GM12878 (cell line): ENCODE measurements around the gene EXD3. TPM values are rescaled to one million over a fixed set of nuclear protein-coding genes. Genes with fewer than 3 reads are reported as not detected.
A peak's percentile ranks its signal among the peaks of the same experiment; 100 is the strongest.

Experiments
- ATAC-seq: fragments of 200-7000 bp; cut with Tn5 transposase; 3 replicates; pipeline ENCODE4 v1.9.1; 2020; ENCODE audit warnings: mild to moderate bottlenecking, moderate library complexity
- BruUV-seq: library from RNA; stranded (reverse); fragments of 400-500 nt; replicated peaks from 2 replicates; lab custom pipeline; 2021; lab: Mats Ljungman, UMichigan
- CTCF ChIA-PET: fragments of 300-600 bp; sonication (Branson Sonifier 250); formaldehyde crosslinking; extraction: SDS; loops from one replicate; lab custom pipeline; 2021; ENCODE audit warnings: inconsistent platforms; lab: Yijun Ruan, JAX
- POLR2A ChIA-PET: fragments of 350-600 bp; formaldehyde crosslinking; extraction: SDS; loops from one replicate; lab custom pipeline; 2021; ENCODE audit warnings: inconsistent platforms; lab: Charles Lee
- RAD21 ChIA-PET: fragments of 300-600 bp; sonication (Branson Sonifier 250); formaldehyde crosslinking; loops from one replicate; lab custom pipeline; 2023; ENCODE audit warnings: antibody characterized with exemption; ENCODE audit not compliant: unreplicated experiment; lab: Charles Lee
- SMC1A ChIA-PET: fragments of 300-600 bp; sonication (Branson Sonifier 250); formaldehyde crosslinking; loops from one replicate; lab custom pipeline; 2023; ENCODE audit not compliant: unreplicated experiment, uncharacterized antibody; lab: Charles Lee
- DNase-seq: peaks from one replicate; pipeline ENCODE4 v3.0.0-alpha.2; 2011; ENCODE audit warnings: low read depth, low spot score
- FAIRE-seq: peaks from 3 replicates; lab custom pipeline; 2011; peaks lifted over from hg19 to GRCh38; lab: Jason Lieb, UNC
- H2AFZ ChIP-seq: 2 replicates; pipeline ENCODE4 v1.6.0; 2011; ENCODE audit warnings: low read depth, low read length, control low read depth; ENCODE audit not compliant: control insufficient read depth
- H3K27ac ChIP-seq: 2 replicates; pipeline ENCODE4 v1.5.1; 2011; ENCODE audit warnings: control low read depth; ENCODE audit not compliant: control insufficient read depth, insufficient read depth
- H3K27me3 ChIP-seq, 2 experiments: replicated peaks in 1 of 2; 2 replicates each; pipeline versions ENCODE4 v1.6.0 to v1.6.1; 2011; ENCODE audit warnings: low read length in 1 of 2; ENCODE audit not compliant: control insufficient read depth in 2 of 2, insufficient read depth in 2 of 2
- H3K36me3 ChIP-seq, 2 experiments: 2 replicates each; pipeline ENCODE4 v1.5.1; 2011; ENCODE audit warnings: low read length in 1 of 2; ENCODE audit not compliant: control insufficient read depth in 2 of 2, insufficient read depth in 2 of 2
- H3K4me1 ChIP-seq: 2 replicates; pipeline ENCODE4 v1.6.1; 2011; ENCODE audit warnings: mild to moderate bottlenecking, low read length, moderate library complexity, mixed read lengths; ENCODE audit not compliant: control insufficient read depth, insufficient read depth
- H3K4me2 ChIP-seq: 2 replicates; pipeline ENCODE4 v1.6.0; 2011; ENCODE audit warnings: control low read depth; ENCODE audit not compliant: control insufficient read depth, insufficient read depth
- H3K4me3 ChIP-seq: fragments of 200-600 bp; sonication (generic); 2 replicates; pipeline ENCODE4 v1.5.1; 2016
- H3K79me2 ChIP-seq: 2 replicates; pipeline ENCODE4 v1.6.0; 2011; ENCODE audit warnings: low read length; ENCODE audit not compliant: control insufficient read depth, insufficient read depth
- H3K9ac ChIP-seq: 2 replicates; pipeline ENCODE4 v1.8.0; 2011; ENCODE audit warnings: low read length, control low read depth, mixed read lengths; ENCODE audit not compliant: control insufficient read depth, insufficient read depth
- H3K9me3 ChIP-seq: replicated peaks from 3 replicates; pipeline ENCODE4 v1.5.1; 2011; ENCODE audit warnings: mild to moderate bottlenecking, low read length; ENCODE audit not compliant: control insufficient read depth, insufficient read depth
- H4K20me1 ChIP-seq: 2 replicates; pipeline ENCODE4 v1.6.0; 2011; ENCODE audit not compliant: control insufficient read depth, insufficient read depth
- CBFB ChIP-seq: IDR thresholded peaks from 2 replicates; pipeline ENCODE4 v1.6.1; 2016; ENCODE audit warnings: antibody characterized with exemption, low read depth
- CBX3 ChIP-seq: fragments of 200-600 bp; sonication (generic); IDR thresholded peaks from 2 replicates; pipeline ENCODE4 v1.6.1; 2016; ENCODE audit warnings: low read depth, borderline replicate concordance
- CREM ChIP-seq: IDR thresholded peaks from 2 replicates; pipeline ENCODE4 v1.6.1; 2014; ENCODE audit warnings: antibody characterized with exemption, low read depth
- EED ChIP-seq: sonication (generic); IDR thresholded peaks from 2 replicates; pipeline ENCODE4 v1.6.1; 2016; ENCODE audit warnings: antibody characterized with exemption, low read depth
- EP300 ChIP-seq, 2 experiments: fragments of 150-350 bp in 1 of 2; IDR thresholded peaks; 2 replicates each; pipeline ENCODE4 v1.6.1; 2011 to 2012; ENCODE audit warnings: low read depth in 2 of 2, low read length in 2 of 2, borderline replicate concordance in 1 of 2, improper control_type of control experiment in 1 of 2, inconsistent platforms in 1 of 2; ENCODE audit not compliant: control insufficient read depth in 1 of 2
- GATAD2B ChIP-seq: fragments of 450-650 bp; conservative IDR thresholded peaks from 2 replicates; pipeline ENCODE4 v1.6.1; 2017; ENCODE audit warnings: low read depth, mild to moderate bottlenecking, moderate library complexity
- JUNB ChIP-seq: IDR thresholded peaks from 2 replicates; pipeline ENCODE4 v1.6.1; 2016; ENCODE audit warnings: antibody characterized with exemption, mild to moderate bottlenecking
- NR2C1 ChIP-seq: fragments of 450-650 bp; IDR thresholded peaks from 2 replicates; pipeline ENCODE4 v1.6.1; 2017; ENCODE audit warnings: antibody characterized with exemption, mild to moderate bottlenecking, moderate library complexity
- NR2C2 ChIP-seq: IDR thresholded peaks from 2 replicates; pipeline ENCODE4 v1.6.1; 2011; ENCODE audit warnings: borderline replicate concordance, low read depth; ENCODE audit not compliant: control insufficient read depth, insufficient read length
- RBBP5 ChIP-seq: fragments of 200-600 bp; sonication (generic); conservative IDR thresholded peaks from 2 replicates; pipeline ENCODE4 v1.6.1; 2016
- SMAD5 ChIP-seq: IDR thresholded peaks from 2 replicates; pipeline ENCODE4 v1.6.1; 2016; ENCODE audit warnings: antibody characterized with exemption, low read depth
- SRF ChIP-seq, 2 experiments: IDR thresholded peaks; 2 replicates each; pipeline ENCODE4 v1.6.1; 2011; ENCODE audit warnings: low read depth in 2 of 2, low read length in 2 of 2, mild to moderate bottlenecking in 1 of 2, moderate library complexity in 1 of 2
- WGBS: methylation state at CpG from one replicate; pipeline ENCODE4 v1.1.6; 2016; ENCODE audit warnings: low lambda C conversion rate; ENCODE audit not compliant: insufficient replicate concordance, insufficient coverage; ENCODE audit errors: missing lambda C conversion rate; 5-methylcytosine and 5-hydroxymethylcytosine counted together
- in situ Hi-C: fragments of 300-500 bp; cut with MboI; formaldehyde crosslinking; loops from 9 replicates; pipeline ENCODE4 v1.14.3; 2018; ENCODE audit warnings: mixed read lengths
- intact Hi-C: fragments of 100-400 bp; cut with micrococcal nuclease; formaldehyde crosslinking; loops from one replicate; pipeline ENCODE4 v1.14.2; 2022; ENCODE audit not compliant: unreplicated experiment
- polyA plus RNA-seq, 11 experiments: library from polyadenylated mRNA; depleted of rRNA in 4 of 11; unstranded in 6 of 11; stranded (reverse) in 5 of 11; fragments of >200 nt; fragmentation: Nextera tagmentation in 4 of 11; fragmentation: Illumina TruSeq in 1 of 11; extraction: Ambion mirVana in 4 of 11; extraction: Trizol in 1 of 11; gene quantifications; 1 replicate in 1 of 11; 2 replicates in 10 of 11; pipeline versions ENCODE4 v1.2.1 to v1.2.3, GENCODE V29; 2011 to 2016; ENCODE audit warnings: inconsistent platforms in 2 of 11, missing spikeins in 2 of 11, low read depth in 1 of 11
- total RNA-seq, 4 experiments: library from RNA; depleted of rRNA in 3 of 4; stranded (reverse); fragments of >200 nt in 3 of 4; fragmentation: Illumina TruSeq in 1 of 4; extraction: Trizol in 1 of 4; gene quantifications; 2 replicates each; pipeline versions ENCODE4 v1.2.1 to v1.2.3, GENCODE V29; 2013 to 2021
- TF ChIP-seq, protein P1 (sequence below): fragments of 450-650 bp; formaldehyde crosslinking; IDR thresholded peaks from 2 replicates; pipeline ENCODE4 v1.5.0; 2022; ENCODE audit warnings: mild to moderate bottlenecking, missing genetic modification characterization
- TF ChIP-seq, protein P2 (sequence below): fragments of 450-650 bp; formaldehyde crosslinking; IDR thresholded peaks from 2 replicates; pipeline ENCODE4 v1.4.0; 2020; ENCODE audit warnings: mild to moderate bottlenecking, moderate library complexity
- TF ChIP-seq, protein P3 (sequence below): IDR thresholded peaks from 2 replicates; pipeline ENCODE4 v1.6.1; 2012; ENCODE audit warnings: low read depth, low read length, improper control_type of control experiment

The EXD3 gene
- total and polyA plus RNA-seq, 10 of the 15 experiments (the other 5 are each of a cell fraction or from before 2014, with no cell fraction given) = 0.21 to 7.1 (median 3.6) TPM

DNA sequence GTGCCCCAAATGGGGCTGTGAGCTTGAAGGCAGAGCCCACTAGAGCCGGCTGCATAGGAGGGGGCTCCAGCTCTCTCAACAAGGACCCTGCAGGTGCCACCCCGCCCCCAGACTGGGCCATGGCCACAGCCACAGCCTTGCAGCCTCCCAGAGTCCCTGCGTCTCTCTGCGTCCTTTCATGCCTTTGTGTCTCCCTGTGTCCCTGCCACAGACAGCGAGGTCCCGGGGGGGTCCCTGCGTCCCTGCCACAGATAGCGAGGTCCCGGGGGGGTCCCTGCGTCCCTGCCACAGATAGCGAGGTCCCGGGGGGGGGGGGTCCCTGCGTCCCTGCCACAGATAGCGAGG lies 6.6 kb upstream of the EXD3 start:
- BruUV-seq = no TSS peak
- DNase-seq (no peak), ATAC-seq (peak; percentile 31), FAIRE-seq (no peak)
- Histone ChIP-seq H3K4me1 (peaks cover 6% of the 10 kb centered on the region; the same call in 1 of the 2 replicates), H3K4me2 (no peak overlapping the region), H3K9me3 (no peaks in the 10 kb centered on the region), H3K9ac (no peak overlapping the region), H2AFZ (no peak overlapping the region), H4K20me1 (no peaks in the 10 kb centered on the region), H3K4me3 (no peak overlapping the region), H3K27ac (no peak overlapping the region), H3K27me3 (no peaks in the 10 kb centered on the region; a peak in 1 of 4 replicates), H3K36me3 (no peaks in the 10 kb centered on the region), H3K79me2 (no peaks in the 10 kb centered on the region)
- ChIA-PET POLR2A (no interaction called here), CTCF (no interaction called here), SMC1A (no interaction called here), RAD21 (no interaction called here)
- TF ChIP-seq, protein P1, sequence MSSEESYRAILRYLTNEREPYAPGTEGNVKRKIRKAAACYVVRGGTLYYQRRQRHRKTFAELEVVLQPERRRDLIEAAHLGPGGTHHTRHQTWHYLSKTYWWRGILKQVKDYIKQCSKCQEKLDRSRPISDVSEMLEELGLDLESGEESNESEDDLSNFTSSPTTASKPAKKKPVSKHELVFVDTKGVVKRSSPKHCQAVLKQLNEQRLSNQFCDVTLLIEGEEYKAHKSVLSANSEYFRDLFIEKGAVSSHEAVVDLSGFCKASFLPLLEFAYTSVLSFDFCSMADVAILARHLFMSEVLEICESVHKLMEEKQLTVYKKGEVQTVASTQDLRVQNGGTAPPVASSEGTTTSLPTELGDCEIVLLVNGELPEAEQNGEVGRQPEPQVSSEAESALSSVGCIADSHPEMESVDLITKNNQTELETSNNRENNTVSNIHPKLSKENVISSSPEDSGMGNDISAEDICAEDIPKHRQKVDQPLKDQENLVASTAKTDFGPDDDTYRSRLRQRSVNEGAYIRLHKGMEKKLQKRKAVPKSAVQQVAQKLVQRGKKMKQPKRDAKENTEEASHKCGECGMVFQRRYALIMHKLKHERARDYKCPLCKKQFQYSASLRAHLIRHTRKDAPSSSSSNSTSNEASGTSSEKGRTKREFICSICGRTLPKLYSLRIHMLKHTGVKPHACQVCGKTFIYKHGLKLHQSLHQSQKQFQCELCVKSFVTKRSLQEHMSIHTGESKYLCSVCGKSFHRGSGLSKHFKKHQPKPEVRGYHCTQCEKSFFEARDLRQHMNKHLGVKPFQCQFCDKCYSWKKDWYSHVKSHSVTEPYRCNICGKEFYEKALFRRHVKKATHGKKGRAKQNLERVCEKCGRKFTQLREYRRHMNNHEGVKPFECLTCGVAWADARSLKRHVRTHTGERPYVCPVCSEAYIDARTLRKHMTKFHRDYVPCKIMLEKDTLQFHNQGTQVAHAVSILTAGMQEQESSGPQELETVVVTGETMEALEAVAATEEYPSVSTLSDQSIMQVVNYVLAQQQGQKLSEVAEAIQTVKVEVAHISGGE = no peak
- TF ChIP-seq CBX3 (no peak), SRF (IDR thresholded peaks at IDR 0.05; ENCODE audit: low read depth in 2 of 2, low read length in 2 of 2) (no peak), NR2C1 (no peak), JUNB (no peak), SMAD5 (no peak), EED (no peak), GATAD2B (no peak), NR2C2 (no peak), EP300 (IDR thresholded peaks at IDR 0.05; ENCODE audit: borderline replicate concordance in 1 of 2, control insufficient read depth in 1 of 2, low read depth in 2 of 2, low read length in 2 of 2) (no peak), RBBP5 (no peak), CREM (no peak), CBFB (no peak)
- TF ChIP-seq, protein P2, sequence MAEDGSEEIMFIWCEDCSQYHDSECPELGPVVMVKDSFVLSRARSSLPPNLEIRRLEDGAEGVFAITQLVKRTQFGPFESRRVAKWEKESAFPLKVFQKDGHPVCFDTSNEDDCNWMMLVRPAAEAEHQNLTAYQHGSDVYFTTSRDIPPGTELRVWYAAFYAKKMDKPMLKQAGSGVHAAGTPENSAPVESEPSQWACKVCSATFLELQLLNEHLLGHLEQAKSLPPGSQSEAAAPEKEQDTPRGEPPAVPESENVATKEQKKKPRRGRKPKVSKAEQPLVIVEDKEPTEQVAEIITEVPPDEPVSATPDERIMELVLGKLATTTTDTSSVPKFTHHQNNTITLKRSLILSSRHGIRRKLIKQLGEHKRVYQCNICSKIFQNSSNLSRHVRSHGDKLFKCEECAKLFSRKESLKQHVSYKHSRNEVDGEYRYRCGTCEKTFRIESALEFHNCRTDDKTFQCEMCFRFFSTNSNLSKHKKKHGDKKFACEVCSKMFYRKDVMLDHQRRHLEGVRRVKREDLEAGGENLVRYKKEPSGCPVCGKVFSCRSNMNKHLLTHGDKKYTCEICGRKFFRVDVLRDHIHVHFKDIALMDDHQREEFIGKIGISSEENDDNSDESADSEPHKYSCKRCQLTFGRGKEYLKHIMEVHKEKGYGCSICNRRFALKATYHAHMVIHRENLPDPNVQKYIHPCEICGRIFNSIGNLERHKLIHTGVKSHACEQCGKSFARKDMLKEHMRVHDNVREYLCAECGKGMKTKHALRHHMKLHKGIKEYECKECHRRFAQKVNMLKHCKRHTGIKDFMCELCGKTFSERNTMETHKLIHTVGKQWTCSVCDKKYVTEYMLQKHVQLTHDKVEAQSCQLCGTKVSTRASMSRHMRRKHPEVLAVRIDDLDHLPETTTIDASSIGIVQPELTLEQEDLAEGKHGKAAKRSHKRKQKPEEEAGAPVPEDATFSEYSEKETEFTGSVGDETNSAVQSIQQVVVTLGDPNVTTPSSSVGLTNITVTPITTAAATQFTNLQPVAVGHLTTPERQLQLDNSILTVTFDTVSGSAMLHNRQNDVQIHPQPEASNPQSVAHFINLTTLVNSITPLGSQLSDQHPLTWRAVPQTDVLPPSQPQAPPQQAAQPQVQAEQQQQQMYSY (CRISPR knock-in tag) = no peak
- TF ChIP-seq, protein P3, sequence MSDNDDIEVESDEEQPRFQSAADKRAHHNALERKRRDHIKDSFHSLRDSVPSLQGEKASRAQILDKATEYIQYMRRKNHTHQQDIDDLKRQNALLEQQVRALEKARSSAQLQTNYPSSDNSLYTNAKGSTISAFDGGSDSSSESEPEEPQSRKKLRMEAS = no peak
- intact Hi-C loops (loop anchor here (10.0 kb wide), 1 partner anchor 105 kb away; no protein-coding TSS in a partner anchor), in situ Hi-C loops (no loop called here)
- 3% methylated on average over 14 of the region's 14 CpGs for WGBS
